Measurements from ENCODE around the gene RPA3. TPM values are rescaled to one million over a fixed set of nuclear protein-coding genes. Genes with fewer than 3 reads are reported as not detected.

The RPA3 gene
- total RNA-seq, 1 donor, result 9.7 TPM

DNA sequence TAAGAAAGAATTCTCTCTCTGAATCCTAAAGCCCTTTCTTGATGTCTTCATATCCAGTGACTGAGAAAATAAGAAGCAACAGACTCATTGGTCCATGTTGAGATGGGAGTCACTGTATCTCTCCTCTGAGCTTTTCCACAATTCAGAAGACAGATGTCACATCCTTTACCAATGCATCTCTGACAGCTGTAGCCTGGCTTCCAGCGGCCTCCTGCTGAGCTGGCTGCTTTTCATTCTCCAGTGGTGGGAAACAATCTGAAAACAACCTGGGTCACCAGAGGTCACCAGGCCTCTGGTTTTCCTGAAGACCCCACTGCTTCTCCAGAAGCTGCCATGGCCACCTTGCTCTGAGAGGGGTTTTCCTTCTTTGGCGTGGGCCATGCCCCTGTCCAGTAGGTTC is 18.3 kb upstream of the RPA3 start:
- no peak for DNase-seq (ENCODE audit: low read depth in 2 of 3, low spot score in 2 of 3)

DNA sequence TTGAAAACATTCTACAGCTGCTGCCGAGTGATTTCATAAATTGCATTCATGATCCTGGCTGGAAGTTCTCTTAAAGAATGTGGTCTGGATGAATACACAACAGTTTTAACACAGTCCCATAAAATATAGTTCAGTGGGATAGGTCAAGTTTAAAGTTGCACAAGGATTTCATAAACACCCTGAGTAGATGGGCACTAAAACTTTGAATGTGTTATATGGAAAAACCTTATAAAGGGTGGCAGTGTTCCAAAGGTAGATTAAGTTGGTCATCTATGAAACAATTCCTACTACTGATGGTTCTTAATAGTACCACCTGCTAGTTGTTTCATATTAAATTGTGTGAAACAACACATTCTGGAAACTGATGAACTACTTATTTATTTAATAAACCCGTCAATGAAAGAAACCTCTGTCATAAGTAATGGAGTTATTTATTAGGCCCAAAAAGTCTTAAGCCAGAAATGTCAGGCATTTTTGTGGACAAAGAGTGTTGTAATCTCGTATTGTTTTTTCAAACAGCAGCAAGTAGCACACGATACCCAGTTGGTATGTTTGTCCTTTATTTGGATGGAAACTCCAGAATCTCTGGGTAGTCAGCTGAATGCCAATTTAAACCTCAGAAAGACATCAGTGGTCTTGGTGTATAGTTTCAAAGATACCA is 14.3 kb upstream of the RPA3 start:
- no peak for DNase-seq (ENCODE audit: low read depth in 2 of 3, low spot score in 2 of 3)

DNA sequence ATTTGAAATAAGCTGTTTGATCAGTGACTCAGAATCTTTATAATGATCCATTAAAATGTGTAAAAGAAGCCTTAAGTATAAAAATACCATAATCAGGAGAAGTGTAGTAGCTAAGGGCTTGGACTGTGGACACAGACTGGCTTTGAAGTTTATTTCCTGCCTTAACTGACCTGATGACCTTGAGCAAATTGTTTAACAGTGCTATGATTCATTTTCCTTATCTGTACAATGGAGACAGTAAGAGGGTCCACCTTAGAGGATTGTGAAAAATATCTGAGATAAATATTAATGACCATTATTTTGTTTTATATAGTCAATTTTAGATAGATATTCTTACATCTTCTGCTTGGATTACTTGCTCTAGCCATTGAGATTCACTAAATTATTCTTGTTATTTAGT is 13.3 kb upstream of the RPA3 start:
- DNase-seq (ENCODE audit: low read depth in 2 of 3, low spot score in 2 of 3), result no peak

DNA sequence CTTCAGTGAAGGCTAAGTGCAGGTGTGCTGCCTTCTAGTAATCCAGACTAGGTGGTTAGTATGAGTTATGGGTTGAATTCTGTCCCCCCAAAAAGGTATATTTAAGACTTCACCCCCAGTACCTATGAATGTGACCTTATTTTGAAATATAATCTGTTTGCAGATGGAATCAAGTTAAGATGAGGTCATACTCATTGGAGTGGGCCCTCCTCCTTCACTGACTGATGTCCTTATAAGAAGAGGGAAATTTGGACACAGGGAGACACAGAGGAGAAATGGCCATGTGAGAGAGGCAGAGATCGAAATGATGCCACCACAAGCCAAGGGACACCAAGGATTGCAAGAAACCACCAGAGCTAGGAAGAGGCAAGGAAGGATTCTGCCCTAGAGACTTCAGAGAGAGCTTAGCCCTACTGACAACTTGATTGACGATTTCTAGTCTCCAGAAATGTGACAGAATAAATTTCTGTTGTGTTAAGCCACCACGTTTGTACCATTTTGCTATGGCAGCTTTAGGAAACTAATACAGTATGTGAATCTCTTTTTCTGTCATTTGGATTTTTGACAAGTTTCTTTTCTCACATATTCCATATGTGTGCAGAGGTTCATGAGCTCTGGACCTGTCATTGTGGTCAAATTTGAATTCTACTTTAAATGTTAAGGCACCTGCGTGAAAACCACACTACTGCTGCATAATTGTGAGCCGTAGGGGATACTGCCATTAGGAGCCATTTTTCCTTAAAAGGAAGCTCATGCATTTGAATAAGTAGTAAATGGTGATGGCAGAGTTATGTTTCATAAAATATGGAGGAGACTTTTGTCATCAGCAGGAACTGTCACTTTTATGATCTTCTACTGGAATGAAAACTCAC is 2.6 kb upstream of the RPA3 start:
- DNase-seq (ENCODE audit: low read depth in 2 of 3, low spot score in 2 of 3), result no peak

DNA sequence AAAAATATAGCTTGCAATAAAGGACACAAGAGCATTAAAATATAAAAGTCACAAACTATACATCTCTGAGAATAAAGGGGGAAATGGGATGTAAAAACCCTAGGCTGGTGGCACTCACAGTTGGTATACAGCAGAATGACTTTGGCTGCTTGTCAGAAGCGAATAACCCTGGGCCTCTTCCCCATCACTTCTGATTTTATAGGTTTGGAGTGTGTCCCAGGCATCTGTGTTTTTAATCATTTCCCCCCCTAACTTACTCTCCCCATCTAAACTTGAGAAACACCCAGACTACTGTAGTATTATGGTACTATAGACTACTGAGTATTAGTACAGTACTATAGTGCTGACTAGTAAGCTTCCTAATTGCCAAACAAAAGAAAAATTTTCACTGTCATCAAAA is 1.8 kb upstream of the RPA3 start:
- DNase-seq (ENCODE audit: low read depth in 2 of 3, low spot score in 2 of 3), result no peak

DNA sequence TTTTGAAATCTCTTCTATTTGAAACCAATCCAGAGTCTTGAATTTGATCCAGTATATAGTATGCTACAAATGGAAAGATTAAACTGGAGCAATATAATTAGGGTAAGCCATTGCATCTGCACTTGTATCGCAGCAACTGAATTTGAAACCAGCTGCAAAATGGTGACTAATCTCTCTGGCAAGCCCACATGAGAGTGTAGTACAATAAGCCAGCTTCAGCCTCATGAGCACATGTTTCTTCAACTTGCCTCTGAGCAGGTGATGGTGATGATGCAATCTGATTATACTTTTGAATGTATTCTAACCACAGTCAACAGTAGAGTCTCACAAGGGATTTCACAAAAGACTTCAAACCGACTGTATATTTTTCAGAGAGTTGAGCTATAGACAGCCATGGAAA is 829 bp upstream of the RPA3 start:
- peak in 2 of 3 donors; percentile 8 to 14 for DNase-seq (ENCODE audit: low read depth in 2 of 3, low spot score in 2 of 3)

DNA sequence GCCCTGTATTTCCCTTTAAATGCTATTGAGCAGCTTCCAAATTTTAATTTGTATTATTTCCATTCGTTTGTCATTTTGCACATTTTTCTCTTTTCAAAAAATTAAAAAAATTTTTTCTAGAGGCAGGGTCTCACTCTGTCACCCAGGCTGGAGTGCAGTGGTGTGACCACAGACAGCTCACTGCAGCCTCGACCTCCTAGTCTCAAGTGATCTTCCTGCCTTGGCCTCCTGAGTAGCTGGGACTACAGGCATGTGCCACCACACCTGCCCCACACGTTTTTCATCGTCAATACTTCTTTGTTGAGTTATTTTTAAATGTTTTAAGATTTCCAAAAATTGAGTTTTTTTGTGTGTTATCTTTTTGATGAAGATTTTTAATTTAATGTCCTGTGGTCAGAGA is 4.7 kb downstream of the RPA3 start:
- DNase-seq (ENCODE audit: low read depth in 2 of 3, low spot score in 2 of 3), result no peak

DNA sequence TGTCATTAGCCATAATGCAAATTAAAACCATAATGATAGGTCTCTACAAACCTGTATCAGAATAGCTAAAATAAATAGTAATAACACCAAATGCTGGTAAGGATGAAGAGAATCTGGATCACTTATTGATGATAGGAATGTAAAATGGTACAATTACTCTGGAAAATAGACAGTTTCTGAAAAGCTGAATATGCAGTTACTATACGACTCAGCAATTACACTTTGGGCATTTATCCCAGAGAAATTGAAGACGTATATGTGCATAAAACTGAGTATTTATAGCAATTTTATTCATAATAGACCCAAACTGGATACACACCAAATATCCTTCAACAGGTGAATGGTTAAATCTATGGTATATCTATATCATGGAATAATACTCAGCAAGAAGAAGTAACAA is 7.9 kb downstream of the RPA3 start:
- no peak for DNase-seq (ENCODE audit: low read depth in 2 of 3, low spot score in 2 of 3)

DNA sequence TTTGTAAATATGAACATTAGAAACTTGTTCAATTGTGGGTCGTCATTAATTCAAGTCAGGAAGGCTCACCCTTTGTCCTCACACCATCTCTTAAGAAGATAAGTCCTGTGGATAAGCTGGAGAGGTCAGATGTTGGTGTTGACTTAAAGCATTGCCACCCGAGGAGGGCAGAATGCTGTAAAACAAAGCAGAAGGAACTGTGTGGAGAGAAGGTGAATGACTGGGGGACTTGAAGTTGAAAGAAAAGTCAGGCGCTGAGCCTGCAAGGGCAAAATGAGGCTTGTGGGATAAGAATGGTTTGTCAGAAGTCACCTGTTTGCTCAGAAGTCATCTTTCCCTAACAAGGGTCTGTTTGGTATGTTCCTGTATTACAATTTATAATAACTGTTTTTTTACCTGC is 9.1 kb downstream of the RPA3 start:
- no peak for DNase-seq (ENCODE audit: low read depth in 2 of 3, low spot score in 2 of 3)

DNA sequence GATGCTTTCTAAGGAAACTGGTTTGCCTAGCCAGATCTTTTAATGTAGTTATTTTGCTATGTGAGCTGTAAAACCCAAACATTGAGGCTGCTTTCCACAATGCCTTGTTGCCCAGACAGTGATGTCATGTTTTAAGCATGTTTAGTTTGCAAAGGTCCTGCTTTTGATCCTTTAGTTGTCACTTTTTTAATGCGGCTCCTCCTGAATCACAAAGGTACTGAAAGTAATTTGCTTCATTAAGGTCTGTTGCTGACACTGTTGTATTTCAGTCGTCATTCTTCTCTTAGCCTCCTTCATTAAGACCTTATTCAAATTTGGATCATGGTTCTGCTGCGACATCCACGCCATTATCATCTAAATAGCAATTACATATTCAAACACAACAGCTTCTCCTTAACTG is 10.6 kb downstream of the RPA3 start:
- DNase-seq (ENCODE audit: low read depth in 2 of 3, low spot score in 2 of 3), result no peak

DNA sequence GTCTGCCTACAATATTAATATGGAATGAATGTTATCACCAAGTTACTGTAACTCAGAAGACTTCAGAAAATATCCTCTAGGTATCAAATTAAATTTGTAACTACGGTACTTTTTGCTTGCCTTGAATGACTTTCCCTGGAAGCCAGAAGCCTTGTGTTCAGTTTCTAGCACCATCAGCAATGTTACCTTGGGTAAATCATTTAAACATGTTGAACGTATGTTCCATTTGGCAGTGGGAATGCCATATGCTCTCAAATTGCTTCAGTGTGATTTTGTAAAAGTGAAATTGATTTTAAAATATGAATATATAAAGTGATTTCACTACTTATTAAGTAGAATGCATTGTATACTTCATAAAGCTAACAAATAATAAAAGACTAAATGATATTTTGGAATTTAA is 11.2 kb downstream of the RPA3 start:
- no peak for DNase-seq (ENCODE audit: low read depth in 2 of 3, low spot score in 2 of 3)

DNA sequence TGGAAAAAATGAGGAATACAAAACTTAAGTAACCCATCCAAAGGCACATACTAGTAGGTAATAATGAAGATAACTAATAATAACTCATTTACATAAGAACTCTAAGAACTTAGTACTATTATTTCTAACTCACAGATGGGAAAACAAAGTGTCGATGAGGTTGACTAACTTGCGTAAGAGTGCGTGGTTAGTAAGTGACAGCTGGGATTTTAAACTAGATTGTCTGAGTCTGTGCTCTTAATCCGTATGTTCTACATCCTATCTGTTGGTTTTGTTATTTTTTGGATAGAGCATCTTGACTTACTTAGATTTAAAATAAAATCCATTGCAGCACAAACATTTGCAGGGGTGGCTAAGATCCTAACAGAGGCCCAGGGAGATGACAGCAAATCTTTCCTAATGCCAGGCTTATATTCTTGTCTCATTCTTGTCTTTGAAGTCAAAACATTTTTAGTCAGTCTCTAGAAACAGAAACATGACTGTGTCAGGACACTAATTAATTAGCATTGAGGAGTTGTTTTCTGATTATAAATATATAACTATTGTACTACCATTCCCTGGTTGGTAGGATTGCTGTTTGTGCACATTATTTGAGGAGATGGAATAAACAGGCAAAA is 11.7 kb downstream of the RPA3 start:
- no peak for DNase-seq (ENCODE audit: low read depth in 2 of 3, low spot score in 2 of 3)

DNA sequence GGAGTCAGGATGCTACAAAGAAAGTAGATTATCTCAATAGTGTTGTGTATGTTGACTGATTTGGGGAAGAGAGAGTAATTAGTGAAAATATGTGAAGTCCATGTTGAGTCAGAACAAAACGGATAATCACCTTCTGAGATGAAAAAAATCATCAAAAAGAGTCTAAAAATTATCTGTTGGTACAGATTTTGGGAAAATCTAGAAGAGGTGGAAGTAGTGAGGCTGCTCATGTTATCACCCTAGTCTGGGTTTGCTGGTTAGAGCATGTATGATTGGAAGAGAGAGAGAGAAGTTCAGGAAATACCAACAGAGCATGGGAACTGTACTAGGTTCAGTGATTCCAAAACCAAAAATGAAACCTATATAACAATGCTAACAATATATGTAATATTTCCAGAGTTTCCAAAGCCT is 12.3 kb downstream of the RPA3 start:
- DNase-seq (ENCODE audit: low read depth in 2 of 3, low spot score in 2 of 3), result no peak

DNA sequence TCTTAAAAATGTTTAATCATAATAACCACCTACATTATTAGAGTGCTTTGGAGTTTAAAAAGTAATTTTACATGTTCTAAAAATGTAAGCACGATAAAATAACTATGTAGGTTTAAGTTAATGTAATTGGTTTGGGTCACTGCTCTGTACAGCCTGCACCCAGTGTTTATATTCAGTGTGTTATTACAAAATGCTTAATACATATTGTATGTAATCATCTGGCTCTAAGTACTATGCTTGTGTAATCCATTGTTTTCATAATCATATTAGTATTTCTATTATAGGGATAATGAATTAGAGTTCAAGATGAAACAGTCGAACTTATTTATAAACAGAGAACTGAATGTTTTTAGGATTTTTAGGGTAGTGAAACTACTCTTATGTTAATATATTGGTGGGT is 13.1 kb downstream of the RPA3 start:
- no peak for DNase-seq (ENCODE audit: low read depth in 2 of 3, low spot score in 2 of 3)

DNA sequence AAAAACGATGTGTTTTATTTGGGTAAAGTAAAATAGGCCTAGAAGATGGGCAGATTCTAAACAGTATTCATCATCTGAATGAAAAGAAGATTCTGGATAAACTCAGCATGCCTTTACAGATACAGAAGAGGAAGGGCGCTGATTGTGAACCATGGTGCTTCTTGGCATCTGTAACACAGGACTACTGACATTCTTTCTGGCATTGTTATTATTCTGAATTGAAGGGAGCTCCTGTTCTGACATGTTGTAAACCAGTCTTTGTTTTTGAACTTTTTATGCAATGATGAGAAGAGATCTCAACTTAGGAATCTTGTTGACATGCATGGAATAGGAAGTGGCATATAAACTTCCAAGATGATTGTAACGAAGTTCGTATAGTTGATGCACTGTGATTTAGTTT is 13.5 kb downstream of the RPA3 start:
- no peak for DNase-seq (ENCODE audit: low read depth in 2 of 3, low spot score in 2 of 3)

DNA sequence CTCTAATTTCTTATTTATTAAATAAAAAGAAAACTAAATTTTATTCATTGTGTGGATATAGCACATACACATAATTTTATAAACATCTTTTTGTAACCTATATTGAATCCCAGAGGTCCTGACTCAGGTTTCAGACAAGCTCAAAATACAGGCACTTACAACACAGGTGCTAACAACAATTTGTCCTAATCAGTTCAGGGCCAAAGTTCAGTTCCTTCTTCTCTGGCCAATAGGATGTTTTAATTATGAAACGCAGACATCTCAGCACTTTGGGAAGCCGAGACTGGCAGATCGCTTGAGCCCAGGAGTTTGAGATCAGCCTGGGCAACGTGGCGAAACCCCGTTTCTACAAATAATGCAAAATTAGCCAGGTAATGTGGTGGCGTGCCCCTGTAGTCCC is 15.0 kb downstream of the RPA3 start:
- DNase-seq (ENCODE audit: low read depth in 2 of 3, low spot score in 2 of 3), result no peak

DNA sequence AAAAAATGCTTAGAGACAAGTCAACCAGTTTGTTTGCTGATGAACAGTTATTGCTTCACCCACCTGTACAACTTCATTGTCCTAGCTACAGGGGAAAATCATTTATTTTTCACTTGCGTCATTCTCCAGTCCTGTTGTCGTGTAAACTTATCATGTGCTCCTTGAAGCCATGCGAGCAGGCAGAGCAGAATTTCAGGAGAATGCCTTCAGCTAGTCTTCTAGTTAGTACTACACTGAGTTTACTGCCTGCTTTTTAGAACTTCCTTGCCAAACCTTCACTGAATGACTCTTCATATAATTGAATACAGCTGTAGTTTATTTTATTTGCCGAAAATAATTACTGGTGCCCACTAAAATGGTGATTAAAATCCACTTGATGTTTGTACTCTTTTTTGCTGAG is 15.6 kb downstream of the RPA3 start:
- DNase-seq (ENCODE audit: low read depth in 2 of 3, low spot score in 2 of 3), result no peak

DNA sequence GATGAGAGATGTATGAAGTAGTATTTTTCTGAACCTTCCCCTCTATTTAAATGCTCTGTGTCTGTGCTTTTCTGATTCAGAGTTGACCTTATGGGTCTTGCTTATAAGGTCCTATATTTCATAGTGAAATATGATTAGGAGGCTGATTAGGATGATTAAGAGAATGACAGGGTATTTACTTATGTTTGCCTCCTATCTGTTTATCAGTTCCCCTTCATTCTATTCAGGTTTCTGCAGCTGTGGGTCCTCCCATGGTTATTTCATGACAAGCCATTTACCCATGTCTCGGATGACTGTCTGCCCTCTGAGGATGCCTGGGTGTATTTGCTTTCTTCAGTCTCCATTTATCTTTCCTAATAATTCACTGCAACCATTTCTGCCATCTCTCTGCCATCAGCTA is 16.9 kb downstream of the RPA3 start:
- DNase-seq (ENCODE audit: low read depth in 2 of 3, low spot score in 2 of 3), result no peak

DNA sequence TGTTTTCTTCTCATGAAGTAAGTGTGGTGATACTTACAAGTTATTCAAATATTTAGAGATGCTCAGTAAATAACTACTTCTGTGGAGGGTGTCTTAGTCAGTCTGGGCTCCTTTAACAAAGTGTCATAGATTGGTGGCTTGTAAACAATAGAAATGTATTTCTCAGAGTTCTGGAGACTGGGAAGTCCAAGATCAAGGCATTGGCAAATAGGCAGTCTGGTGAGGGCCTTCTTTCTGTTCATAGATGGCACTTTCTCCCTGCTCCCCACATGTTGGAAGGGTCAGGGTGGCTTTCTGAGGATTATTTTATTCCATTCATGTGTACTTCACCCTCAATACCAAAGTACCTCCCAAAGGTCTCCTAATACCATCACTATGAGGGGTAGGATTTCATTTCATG is 18.4 kb downstream of the RPA3 start:
- no peak for DNase-seq (ENCODE audit: low read depth in 2 of 3, low spot score in 2 of 3)

DNA sequence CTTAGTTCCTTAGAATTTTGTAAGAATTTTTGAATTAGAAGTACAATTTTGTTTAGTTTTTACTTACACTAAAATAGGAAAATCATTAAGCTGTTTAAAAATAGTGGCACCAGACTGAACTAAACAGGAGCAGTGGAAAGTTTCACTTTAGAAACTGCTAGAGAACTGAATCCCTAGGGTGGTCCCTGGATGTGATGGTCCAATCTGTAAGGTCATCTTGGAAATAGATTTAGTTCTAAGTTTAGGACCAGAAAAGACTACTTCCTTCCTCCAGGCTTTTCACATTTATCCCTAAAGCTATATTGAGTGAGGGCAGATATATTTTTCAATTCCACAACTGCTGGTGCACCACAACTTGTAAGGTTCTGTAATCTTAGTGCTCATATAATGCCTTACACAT is 19.0 kb downstream of the RPA3 start:
- no peak for DNase-seq (ENCODE audit: low read depth in 2 of 3, low spot score in 2 of 3)

DNA sequence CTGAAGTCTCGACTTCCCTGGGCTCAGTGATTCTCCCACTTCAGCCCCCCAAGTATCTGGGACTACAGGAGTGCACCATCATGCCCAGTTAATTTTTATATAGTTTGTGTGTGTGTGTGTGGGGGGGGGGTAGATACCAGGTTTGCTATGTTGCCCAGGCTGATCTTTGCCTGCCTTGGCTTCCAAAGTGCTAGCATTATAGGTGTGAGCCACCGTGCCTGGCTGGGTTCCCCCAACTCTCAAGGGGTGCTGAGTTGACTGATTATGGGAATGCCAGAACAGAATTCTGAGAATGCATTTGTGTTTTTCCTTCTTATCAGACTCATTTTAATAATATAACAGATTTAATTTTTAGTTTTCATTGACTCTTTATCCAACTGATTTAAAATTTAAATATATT is 19.5 kb downstream of the RPA3 start:
- DNase-seq (ENCODE audit: low read depth in 2 of 3, low spot score in 2 of 3), result no peak

Data from hematopoietic multipotent progenitor cell (in vitro differentiated cells).